ENCODE measurements around the gene BCAM.

GRCh38 chr19:44820648-44821609, 12.0 kb downstream of the BCAM start:
- TF ChIP-seq YY1 (IDR thresholded peaks at IDR 0.05; ENCODE audit: low read depth, low read length) = no peak
- no peak for TF ChIP-seq CTCF (IDR thresholded peaks at IDR 0.05 in 2 of 3, conservative IDR thresholded peaks at IDR 0.05 in 1 of 3; ENCODE audit: control insufficient read depth in 2 of 3, extremely low read depth in 1 of 3, insufficient read depth in 1 of 3, low read depth in 3 of 3, low read length in 3 of 3)
- TF ChIP-seq ZNF274 (IDR thresholded peaks at IDR 0.05; ENCODE audit: insufficient read depth, insufficient read length) = no peak
- TF ChIP-seq ZNF24 (IDR thresholded peaks at IDR 0.05) = no peak
- TF ChIP-seq CHD2 (IDR thresholded peaks at IDR 0.05; ENCODE audit: borderline replicate concordance, low read depth, low read length) = no peak
- no peak for TF ChIP-seq SPI1 (IDR thresholded peaks at IDR 0.05; ENCODE audit: borderline replicate concordance, insufficient read depth, low read depth, low read length)
